NOMO-1 treated with DMSO at 0.1 percent for 48 hours (cell line): ENCODE measurements around the gene PDZD11.
"Not testable (repeated sequence)": the region's sequence is repeated elsewhere in the genome, so short reads cannot be mapped to it uniquely, and the experiment has no call there.

ENCODE experiments used
- DNase-seq: peaks from one replicate; lab custom pipeline; 2025; ENCODE audit not compliant: unreplicated experiment; lab: John Stamatoyannopoulos, UW

Gene PDZD11

DNA sequence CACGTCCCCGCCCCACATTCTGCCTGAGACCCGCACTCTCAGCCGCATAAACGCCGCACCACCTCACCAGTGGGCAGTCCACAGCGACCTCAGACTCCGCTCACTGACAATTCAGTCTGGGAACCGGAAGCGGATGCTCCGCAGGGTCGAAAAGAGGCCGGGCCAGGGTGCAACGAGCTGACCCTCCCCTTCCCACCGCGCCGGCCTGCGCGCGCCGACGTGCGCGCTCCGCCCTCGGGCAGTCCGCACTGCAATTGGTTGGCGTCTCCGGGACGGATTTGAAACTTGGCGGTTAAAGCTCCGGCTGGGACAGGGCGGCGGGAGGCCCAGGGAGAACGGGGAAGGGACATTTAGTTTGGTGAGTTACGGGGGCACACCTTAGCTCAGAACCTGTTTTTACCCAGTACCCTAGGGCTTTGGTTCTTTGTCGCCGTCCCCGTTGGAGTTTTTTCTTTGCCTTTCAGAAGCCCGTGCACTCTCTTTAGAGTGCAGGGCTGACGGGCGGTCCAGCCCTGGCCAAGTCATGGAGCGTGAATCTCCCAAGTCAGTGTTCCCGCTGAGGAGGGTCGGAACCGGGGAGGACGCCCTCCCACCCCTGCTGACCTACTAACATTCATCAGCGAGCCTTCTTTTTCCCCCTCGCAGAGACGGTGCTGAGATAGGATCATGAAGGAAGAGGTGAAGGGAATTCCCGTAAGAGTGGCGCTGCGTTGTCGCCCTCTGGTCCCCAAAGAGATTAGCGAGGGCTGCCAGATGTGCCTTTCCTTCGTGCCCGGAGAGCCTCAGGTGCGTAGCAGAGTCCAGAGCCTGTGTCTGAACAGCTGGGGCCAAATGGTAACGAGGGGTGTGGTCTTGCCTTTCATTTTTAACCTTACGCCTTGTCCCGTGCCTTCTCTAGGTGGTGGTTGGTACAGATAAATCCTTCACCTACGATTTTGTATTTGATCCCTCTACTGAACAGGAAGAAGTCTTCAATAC, at the start of gene PDZD11, which contains the start of gene KIF4A:
Gene PDZD11 (minus strand): TSS at position 135 of the 978 bp plus-strand sequence. CDS start 586 bp downstream, outside the sequence.
Gene KIF4A (plus strand): TSS at position 312 of the 978 bp plus-strand sequence. CDS start 355 bp downstream, at position 667.
- peak; percentile 76 for DNase-seq

- DNase-seq: peak; percentile 59
These were observed 48.6 kb upstream of the PDZD11 start for GRCh38 chrX:70338290-70338689.

GRCh38 chrX:70336767-70337166, 47.0 kb upstream of the PDZD11 start:
- DNase-seq: peak; percentile 28

DNA sequence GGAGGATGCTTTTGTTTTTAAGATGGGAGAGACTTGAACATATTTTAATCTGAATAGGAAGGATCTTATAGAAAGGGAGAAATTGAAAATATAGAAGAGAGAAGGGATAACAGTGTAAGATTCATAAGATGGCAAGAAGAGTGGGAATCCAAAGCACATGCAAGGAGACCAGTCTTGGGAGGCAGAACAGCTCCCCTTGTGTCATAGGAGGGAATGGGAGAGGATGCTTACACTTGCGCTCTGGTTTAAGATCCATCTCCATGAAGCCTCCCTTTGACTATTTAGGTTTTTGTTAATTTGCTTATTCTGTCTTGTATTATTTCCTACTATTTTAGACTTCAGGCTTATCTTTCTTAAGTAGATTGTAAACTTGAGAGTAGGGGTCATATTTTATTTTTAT, 42.9 kb upstream of the PDZD11 start:
- DNase-seq: no peak

DNA sequence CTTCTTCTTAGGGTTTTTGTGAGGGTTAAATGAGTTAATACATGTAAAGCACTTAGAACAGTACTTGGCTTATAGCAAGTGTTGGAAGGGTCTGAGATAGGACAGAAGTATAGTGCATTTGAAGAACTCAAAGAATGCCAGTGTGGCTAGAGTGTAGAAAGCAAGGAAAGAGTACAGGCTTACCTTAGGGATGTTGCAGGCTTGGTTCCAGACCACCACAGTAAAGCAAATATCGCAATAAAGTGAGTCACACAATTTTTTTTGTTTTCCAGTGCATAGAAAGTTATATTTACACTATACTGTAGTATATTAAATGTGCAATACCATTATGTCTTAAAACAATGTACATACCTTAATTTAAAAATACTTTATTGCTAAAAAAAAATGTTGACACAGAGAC, 41.4 kb upstream of the PDZD11 start:
- DNase-seq: no peak

GRCh38 chrX:70324326-70324725, 34.6 kb upstream of the PDZD11 start:
- DNase-seq: no peak

DNA sequence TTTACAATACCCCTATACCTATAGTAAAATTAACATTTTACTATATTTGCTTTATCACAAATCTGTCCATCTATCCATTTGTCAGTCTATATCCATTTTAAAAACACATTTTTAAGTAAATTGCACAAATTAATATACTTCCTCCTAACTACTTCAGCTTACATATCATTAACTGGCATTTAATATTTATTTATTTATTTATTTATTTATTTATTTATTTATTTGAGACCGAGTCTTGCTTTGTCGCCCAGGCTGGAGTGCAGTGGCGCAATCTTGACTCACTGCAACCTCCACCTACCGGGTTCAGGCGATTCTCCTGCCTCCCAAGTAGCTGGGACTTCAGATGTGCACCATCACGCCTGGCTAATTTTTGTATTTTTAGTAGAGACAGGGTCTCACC, 33.9 kb upstream of the PDZD11 start:
- DNase-seq: not testable (repeated sequence)

DNA sequence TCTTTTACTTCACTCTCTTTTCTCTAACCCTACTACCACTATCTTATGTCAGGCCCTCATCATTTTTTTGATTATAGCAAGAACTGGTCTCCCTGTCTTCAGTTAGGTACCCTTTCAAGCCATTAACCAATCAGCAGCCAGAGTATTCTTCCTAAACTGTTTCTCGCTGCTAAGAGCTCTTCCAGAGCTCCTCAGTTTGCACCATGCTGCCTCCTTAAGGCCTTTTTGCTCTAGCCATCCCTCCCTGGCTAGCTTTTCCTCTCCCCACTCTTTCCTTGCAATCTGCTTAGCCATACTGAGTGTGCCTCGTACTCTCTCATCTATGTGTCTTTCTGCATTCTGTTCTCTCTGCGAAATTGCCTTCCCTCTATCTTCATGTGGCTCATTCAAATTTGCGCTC, 33.1 kb upstream of the PDZD11 start:
- no peak for DNase-seq

GRCh38 chrX:70313503-70313902, 23.8 kb upstream of the PDZD11 start:
- no peak for DNase-seq

DNA sequence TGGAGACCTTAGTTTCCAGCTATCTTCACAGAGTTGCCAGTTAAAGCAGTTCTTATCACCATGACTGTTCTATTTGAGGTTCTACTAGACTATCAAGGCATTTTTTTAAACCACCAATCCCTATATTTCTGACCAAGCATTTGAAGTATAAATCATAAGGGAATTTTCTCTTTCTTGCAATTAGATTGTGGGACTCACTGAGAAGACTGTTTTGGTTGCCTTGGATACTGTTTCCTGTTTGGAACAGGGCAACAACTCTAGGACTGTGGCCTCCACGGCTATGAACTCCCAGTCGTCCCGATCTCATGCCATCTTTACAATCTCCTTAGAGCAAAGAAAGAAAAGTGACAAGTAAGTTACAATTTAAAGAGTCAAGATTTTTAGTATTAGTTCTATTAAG, 12.0 kb upstream of the PDZD11 start:
- DNase-seq: no peak

DNA sequence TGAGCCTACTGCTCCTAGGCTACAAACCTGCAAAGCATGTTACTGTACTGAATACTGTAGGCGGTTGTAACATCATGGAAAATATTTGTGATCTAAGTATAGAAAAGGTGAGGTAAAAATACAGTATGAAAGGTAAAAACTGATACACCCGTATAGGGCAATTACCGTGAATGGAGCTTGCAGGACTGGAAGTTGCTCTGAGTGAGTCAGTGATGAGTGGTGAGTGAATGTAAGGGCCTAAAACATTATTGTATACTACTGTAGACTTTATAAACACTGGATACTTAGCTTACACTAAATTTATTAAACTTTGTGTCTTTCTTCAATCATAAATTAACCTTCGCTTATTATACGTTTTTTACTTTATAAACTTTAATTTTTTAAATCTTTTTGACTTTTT, 3.9 kb upstream of the PDZD11 start:
- DNase-seq: no peak

GRCh38 chrX:70292788-70293187, 3.1 kb upstream of the PDZD11 start:
- DNase-seq: no peak

DNA sequence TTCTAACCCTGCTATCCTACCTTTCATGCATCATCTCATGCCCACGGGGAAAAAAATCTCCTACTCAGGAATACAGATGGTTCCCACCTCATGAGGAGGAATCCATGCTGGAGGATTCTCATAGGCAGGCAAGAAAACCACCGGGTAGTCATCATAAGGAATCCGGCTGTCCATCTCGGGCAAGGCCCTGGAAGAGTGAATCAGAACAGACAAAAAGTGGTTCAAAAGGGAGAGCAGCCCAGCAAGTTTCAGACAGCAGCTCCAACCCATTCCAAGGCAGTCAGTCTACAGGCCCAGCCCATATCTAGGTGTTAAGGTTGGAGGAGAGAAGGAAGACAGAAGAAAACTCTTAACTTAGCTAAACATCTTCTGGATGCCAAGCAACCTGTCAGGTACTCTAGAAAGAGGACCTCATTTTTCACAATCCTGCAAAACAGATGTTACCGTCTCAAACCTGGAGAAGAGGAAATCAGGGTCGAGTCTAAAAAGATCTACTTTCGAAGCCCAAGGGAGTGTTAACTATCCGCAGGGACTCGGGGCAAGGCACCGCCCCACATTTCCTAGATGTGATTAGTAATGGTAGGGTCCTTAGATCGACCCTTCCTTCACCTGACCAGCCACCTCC, 447 bp downstream of the PDZD11 start:
- no peak for DNase-seq

DNA sequence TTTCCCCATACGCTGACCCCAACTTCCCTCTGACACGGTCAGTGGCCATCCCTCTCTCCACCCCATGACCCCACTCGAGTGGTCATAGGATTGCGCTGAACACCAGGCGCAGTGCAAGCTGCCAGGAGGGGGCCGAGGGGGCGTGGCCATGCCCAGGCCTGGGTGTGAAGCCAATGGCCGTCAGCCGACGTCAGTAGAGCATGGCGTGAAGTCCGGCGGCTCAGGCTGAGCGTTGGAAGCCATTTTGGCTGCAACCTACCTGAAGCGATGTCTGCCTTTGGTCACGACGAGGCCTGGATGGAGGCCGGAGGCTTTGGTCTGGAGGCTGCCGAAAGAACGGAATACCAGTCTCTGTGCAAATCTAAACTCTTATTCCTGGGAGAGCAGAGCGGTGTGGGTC, 7.8 kb downstream of the PDZD11 start, which contains the start of gene RAB41:
Gene RAB41 (plus strand): TSS at position 222 of the 400 bp plus-strand sequence. CDS start 46 bp downstream, at position 268.
- no peak for DNase-seq

DNA sequence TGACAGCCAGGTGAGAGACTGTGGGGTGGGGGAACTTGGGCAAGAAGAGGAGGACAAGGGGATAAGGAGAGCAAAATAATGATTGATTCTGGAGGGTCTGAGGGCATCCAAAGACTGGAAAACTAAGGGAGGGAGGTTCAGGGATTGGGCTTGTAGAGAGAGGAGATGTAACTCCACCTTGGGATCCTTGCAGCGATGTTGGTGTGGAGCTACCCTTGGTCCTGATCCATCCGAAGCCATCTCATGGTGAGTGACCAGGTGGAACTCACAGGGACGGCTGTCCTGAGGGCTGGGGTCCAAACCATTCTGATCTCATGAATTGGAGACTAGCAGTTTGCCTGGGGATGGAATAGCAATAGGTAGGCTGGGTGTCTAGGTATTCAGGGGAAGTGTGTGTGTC, 9.2 kb downstream of the PDZD11 start:
- DNase-seq: no peak

DNA sequence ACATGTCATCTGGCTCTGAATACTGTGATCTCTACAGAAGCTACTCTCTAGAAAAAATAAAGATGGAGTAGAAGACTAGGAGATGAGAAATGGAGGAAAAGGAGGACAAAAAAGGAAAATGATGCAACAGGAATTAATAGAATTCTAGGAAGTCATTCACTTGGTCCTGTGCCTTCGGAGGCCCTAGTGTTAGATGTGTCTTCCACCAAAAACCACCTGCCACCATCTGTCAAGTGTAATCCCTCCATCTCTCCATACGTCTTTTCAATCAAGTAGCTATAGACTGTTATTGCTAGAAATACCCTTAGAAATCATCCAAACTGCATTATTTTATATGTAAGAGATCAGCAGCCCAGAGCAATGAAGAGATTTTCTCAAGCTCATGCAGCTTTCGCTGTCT, 10.6 kb downstream of the PDZD11 start:
- no peak for DNase-seq

DNA sequence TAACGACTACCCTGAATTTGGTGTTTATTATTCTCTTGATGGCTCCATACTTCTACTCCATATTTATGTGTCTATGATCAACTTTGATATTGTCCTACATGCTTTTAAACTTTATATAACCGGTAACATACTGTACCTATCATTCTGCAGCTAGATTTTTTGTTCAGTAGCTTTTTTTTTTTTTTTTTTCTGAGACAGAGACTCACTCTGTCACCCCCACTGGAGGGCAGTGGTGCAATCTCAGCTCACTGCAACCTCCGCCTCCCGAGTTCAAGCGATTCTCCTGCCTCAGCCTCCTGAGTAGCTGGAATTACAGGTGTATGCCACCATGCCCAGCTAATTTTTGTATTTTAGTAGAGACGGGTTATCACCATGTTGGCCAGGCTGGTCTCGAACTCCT, 15.7 kb downstream of the PDZD11 start:
- DNase-seq: not testable (repeated sequence)

GRCh38 chrX:70268034-70268433, 21.7 kb downstream of the PDZD11 start, which contains the start of gene ARR3:
TSS of gene ARR3 (plus strand) at chrX:70268334. CDS start at chrX:70269386, 1,052 bp downstream.
- DNase-seq: no peak

DNA sequence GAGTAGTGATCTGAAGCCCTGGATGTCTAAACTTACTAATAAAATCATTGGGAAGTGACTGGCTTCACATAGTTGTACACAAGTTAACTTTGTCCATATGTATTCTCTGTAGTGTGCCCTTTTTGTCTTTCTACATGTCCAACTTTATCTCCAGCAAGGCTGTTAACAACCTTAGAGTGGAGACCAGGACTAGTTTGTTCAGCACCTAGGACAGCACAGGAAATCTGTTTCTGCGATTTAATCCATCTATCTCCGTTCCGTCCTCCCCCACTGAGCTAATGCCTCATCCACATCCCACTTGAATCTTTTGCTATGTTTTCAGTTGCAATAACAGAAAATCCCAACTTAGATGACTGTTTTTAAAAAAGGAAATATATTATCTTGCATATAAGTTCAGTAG, 24.9 kb downstream of the PDZD11 start:
- DNase-seq: no peak

GRCh38 chrX:70262952-70263567, 26.7 kb downstream of the PDZD11 start:
- DNase-seq: peak; percentile 5

GRCh38 chrX:70260104-70260503, 29.6 kb downstream of the PDZD11 start, which contains the start of gene P2RY4:
TSS of gene P2RY4 (minus strand) at chrX:70260204. CDS start at chrX:70259624, 580 bp downstream.
- no peak for DNase-seq
